Mesendoderm (in vitro differentiated cells): Measurements from ENCODE around the gene CCRL2.
"Not testable (repeated sequence)": the region's sequence is repeated elsewhere in the genome, so short reads cannot be mapped to it uniquely, and the experiment has no call there.

Experiments used
- DNase-seq: peaks from one replicate; pipeline ENCODE4 v3.0.0; 2013
- H2AK5ac ChIP-seq: 2 replicates; pipeline ENCODE4 v1.6.1; 2013; ENCODE audit warnings: low read length, inconsistent platforms
- H2BK120ac ChIP-seq: 2 replicates; pipeline ENCODE4 v1.6.1; 2013; ENCODE audit warnings: low read depth, mild to moderate bottlenecking, low read length, moderate library complexity, mixed read lengths
- H2BK15ac ChIP-seq: replicated peaks from 2 replicates; pipeline ENCODE4 v1.6.1; 2013; ENCODE audit warnings: low read depth, mild to moderate bottlenecking, moderate library complexity
- H2BK5ac ChIP-seq: 2 replicates; pipeline ENCODE4 v1.6.1; 2013; ENCODE audit warnings: low read length, inconsistent platforms
- H3K18ac ChIP-seq: 2 replicates; pipeline ENCODE4 v1.6.1; 2013; ENCODE audit warnings: mild to moderate bottlenecking, low read length, mixed read lengths
- H3K23ac ChIP-seq: one replicate; pipeline ENCODE4 v1.6.1; 2013; ENCODE audit warnings: low read length
- H3K27ac ChIP-seq: 2 replicates; pipeline ENCODE4 v1.5.1; 2013; ENCODE audit warnings: low read depth, mild to moderate bottlenecking, inconsistent platforms, low read length, moderate library complexity
- H3K27me3 ChIP-seq: 2 replicates; pipeline ENCODE4 v1.6.1; 2013; ENCODE audit warnings: low read length, control low read depth, mild to moderate bottlenecking, inconsistent platforms; ENCODE audit not compliant: insufficient read depth, poor library complexity
- H3K36me3 ChIP-seq: 2 replicates; pipeline ENCODE4 v1.6.1; 2013; ENCODE audit warnings: low read length, inconsistent platforms; ENCODE audit not compliant: control insufficient read depth, insufficient read depth
- H3K4ac ChIP-seq: one replicate; pipeline ENCODE4 v1.6.1; 2013; ENCODE audit warnings: low read depth, mild to moderate bottlenecking, low read length, moderate library complexity
- H3K4me1 ChIP-seq: 2 replicates; pipeline ENCODE4 v1.6.1; 2013; ENCODE audit warnings: low read depth, low read length, inconsistent platforms; ENCODE audit not compliant: control insufficient read depth
- H3K4me2 ChIP-seq: 2 replicates; pipeline ENCODE4 v1.6.1; 2013; ENCODE audit warnings: low read length
- H3K4me3 ChIP-seq: 2 replicates; pipeline ENCODE4 v1.5.1; 2013; ENCODE audit warnings: mild to moderate bottlenecking, low read length
- H3K56ac ChIP-seq: one replicate; pipeline ENCODE4 v1.6.1; 2013; ENCODE audit warnings: low read length
- H3K79me1 ChIP-seq: 2 replicates; pipeline ENCODE4 v1.6.1; 2013; ENCODE audit warnings: low read length, inconsistent platforms
- H3K79me2 ChIP-seq: 2 replicates; pipeline ENCODE4 v1.6.1; 2013; ENCODE audit warnings: mild to moderate bottlenecking, low read length; ENCODE audit not compliant: control insufficient read depth, insufficient read depth
- H3K9ac ChIP-seq: 2 replicates; pipeline ENCODE4 v1.6.1; 2013; ENCODE audit warnings: low read length, inconsistent platforms
- H4K5ac ChIP-seq: one replicate; pipeline ENCODE4 v1.6.1; 2013; ENCODE audit warnings: low read length
- H4K8ac ChIP-seq: one replicate; pipeline ENCODE4 v1.6.1; 2013; ENCODE audit warnings: low read depth, mild to moderate bottlenecking, control low read depth, low read length, moderate library complexity
- WGBS: extraction: QIAGEN DNeasy Blood & Tissue Kit; methylation state at CpG from one replicate; pipeline ENCODE4 v1.1.7; 2013; ENCODE audit warnings: low lambda C conversion rate, missing lambda C conversion rate; ENCODE audit not compliant: insufficient coverage; ENCODE audit errors: extremely low coverage; 5-methylcytosine and 5-hydroxymethylcytosine counted together

Gene CCRL2

DNA sequence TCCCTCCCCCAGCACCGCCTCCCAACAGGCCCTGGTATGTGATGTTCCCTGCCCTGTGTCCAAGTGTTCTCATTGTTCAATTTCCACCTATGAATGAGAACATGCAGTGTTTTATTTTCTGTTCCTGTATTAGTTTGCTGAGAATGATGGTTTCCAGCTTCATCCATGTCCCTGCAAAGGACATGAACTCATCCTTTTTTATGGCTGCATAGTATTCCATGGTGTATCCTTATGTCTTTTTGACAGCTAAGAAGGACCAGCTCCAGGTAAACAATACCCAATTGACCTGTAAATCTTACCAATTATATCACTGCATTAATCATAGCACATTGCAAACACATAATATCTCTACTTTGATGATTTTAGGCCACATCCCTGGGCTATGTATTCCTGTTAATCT lies 23.8 kb downstream of the CCRL2 start:
- H3K79me1 ChIP-seq, H3K27me3 ChIP-seq, H3K4ac ChIP-seq, H3K4me2 ChIP-seq, H3K79me2 ChIP-seq, H3K4me3 ChIP-seq, H3K27ac ChIP-seq, H3K23ac ChIP-seq, H2BK15ac ChIP-seq, H4K5ac ChIP-seq, H3K56ac ChIP-seq, H3K4me1 ChIP-seq, H2BK5ac ChIP-seq, H3K36me3 ChIP-seq, H2BK120ac ChIP-seq, H4K8ac ChIP-seq, DNase-seq, H3K18ac ChIP-seq, H2AK5ac ChIP-seq, H3K9ac ChIP-seq: not testable (repeated sequence)
- no CpG with 5 or more reads among the region's 1 CpG for WGBS

DNA sequence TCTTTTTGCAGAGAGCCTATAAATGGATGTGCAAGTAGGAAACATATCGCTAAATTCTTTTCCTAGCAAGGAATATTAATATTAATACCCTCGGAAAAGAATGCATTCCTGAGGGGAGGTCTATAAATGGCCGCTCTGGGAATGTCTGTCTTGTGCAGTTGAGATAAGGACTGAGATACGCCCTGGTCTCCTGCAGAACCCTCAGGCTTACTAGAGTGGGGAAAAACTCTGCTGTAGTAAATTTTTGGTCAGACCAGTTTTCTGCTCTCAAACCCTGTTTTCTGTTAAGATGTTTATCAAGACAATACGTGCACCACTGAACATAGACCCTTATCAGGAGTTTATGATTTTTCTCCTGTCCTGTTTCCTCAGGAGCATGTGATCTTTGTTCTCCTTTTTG lies 24.8 kb downstream of the CCRL2 start:
- H3K27ac ChIP-seq, H4K8ac ChIP-seq, H3K4me2 ChIP-seq, H3K23ac ChIP-seq, H3K18ac ChIP-seq, H3K4me1 ChIP-seq, H2BK5ac ChIP-seq, H3K36me3 ChIP-seq, H3K27me3 ChIP-seq, H2AK5ac ChIP-seq, H3K56ac ChIP-seq, H3K4me3 ChIP-seq, H3K9ac ChIP-seq, DNase-seq, H3K4ac ChIP-seq, H4K5ac ChIP-seq, H2BK120ac ChIP-seq, H3K79me2 ChIP-seq, H2BK15ac ChIP-seq, H3K79me1 ChIP-seq: not testable (repeated sequence)
- no CpG with 5 or more reads among the region's 5 CpGs for WGBS

DNA sequence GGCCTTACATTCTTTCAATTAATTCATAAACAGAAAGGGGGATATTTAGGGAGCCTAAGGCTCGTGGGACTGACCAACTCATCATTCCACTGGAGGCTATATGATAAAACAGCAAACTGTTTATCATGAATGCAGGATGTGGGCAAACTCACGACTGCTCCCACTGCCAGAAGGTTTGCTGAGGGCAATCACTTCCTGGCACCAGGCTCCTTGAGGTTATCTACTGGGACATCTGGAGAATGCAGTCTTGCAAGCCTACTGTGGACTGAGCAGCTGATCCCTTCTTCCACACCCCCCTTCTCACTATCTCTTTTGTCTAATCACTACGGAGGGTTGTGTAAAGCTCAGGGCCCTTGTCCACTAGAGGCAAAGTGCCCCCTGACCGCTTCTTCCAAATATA lies 26.1 kb downstream of the CCRL2 start:
- H3K23ac ChIP-seq, H2BK15ac ChIP-seq, H3K79me2 ChIP-seq, H2AK5ac ChIP-seq, H3K4me1 ChIP-seq, H3K4me3 ChIP-seq, H3K4ac ChIP-seq, H3K18ac ChIP-seq, H2BK120ac ChIP-seq, H2BK5ac ChIP-seq, H3K4me2 ChIP-seq, H3K79me1 ChIP-seq, DNase-seq, H3K27me3 ChIP-seq, H3K27ac ChIP-seq, H3K36me3 ChIP-seq, H3K56ac ChIP-seq, H4K5ac ChIP-seq, H4K8ac ChIP-seq, H3K9ac ChIP-seq: not testable (repeated sequence)
- WGBS: no CpG with 5 or more reads among the region's 4 CpGs

DNA sequence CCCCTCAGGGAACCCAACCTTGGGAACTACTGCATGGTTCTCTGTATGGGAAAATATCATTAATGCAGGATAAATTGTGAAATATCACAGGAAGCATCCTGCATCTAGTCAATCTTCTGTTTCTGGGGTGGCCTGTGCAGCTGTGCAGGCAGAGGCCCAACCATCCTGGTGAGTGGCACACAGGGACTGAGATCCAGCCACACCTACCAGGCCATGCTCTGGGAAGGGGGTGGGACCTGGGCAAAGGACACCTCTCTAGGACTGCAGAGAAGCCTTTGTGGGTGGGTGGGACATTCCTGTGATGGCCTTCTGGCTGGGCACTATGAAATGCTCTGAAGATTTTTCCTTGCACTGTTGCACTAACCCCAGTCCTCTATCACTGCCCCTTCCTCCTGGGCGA lies 26.8 kb downstream of the CCRL2 start:
- H2BK120ac ChIP-seq: no peak overlapping the region
- H2AK5ac ChIP-seq: no peak overlapping the region
- H3K36me3 ChIP-seq: no peaks in the 10 kb centered on the region
- H2BK15ac ChIP-seq: no peak overlapping the region
- H3K79me1 ChIP-seq: no peaks in the 10 kb centered on the region
- H3K4ac ChIP-seq: no peak overlapping the region
- no peak overlapping the region for H2BK5ac ChIP-seq
- no CpG with 5 or more reads among the region's 1 CpG for WGBS
- H3K27me3 ChIP-seq: no peaks in the 10 kb centered on the region
- H3K23ac ChIP-seq: no peak overlapping the region
- no peak overlapping the region for H3K4me3 ChIP-seq
- no peak overlapping the region for H3K9ac ChIP-seq
- H4K8ac ChIP-seq: no peak overlapping the region
- DNase-seq: no peak
- no peak overlapping the region for H4K5ac ChIP-seq
- H3K56ac ChIP-seq: no peak overlapping the region
- H3K18ac ChIP-seq: no peak overlapping the region
- H3K4me2 ChIP-seq: no peak overlapping the region
- H3K27ac ChIP-seq: no peak overlapping the region
- no peaks in the 10 kb centered on the region for H3K79me2 ChIP-seq
- no peaks in the 10 kb centered on the region for H3K4me1 ChIP-seq

- H2AK5ac ChIP-seq: no peak overlapping the region
- H4K5ac ChIP-seq: no peak overlapping the region
- no peaks in the 10 kb centered on the region for H3K79me1 ChIP-seq
- H3K27ac ChIP-seq: no peak overlapping the region
- H3K4me3 ChIP-seq: no peak overlapping the region
- H3K4me1 ChIP-seq: no peaks in the 10 kb centered on the region
- no peaks in the 10 kb centered on the region for H3K36me3 ChIP-seq
- WGBS: no CpG with 5 or more reads among the region's 3 CpGs
- H4K8ac ChIP-seq: no peak overlapping the region
- no peaks in the 10 kb centered on the region for H3K79me2 ChIP-seq
- H3K4me2 ChIP-seq: no peak overlapping the region
- no peak overlapping the region for H3K18ac ChIP-seq
- no peak overlapping the region for H3K9ac ChIP-seq
- no peaks in the 10 kb centered on the region for H3K27me3 ChIP-seq
- H3K23ac ChIP-seq: no peak overlapping the region
- H2BK120ac ChIP-seq: no peak overlapping the region
- H3K4ac ChIP-seq: no peak overlapping the region
- H2BK15ac ChIP-seq: no peak overlapping the region
- no peak overlapping the region for H3K56ac ChIP-seq
- no peak overlapping the region for H2BK5ac ChIP-seq
- DNase-seq: no peak
Observed at GRCh38 chr3:46435081-46435726, 28.1 kb downstream of the CCRL2 start.

DNA sequence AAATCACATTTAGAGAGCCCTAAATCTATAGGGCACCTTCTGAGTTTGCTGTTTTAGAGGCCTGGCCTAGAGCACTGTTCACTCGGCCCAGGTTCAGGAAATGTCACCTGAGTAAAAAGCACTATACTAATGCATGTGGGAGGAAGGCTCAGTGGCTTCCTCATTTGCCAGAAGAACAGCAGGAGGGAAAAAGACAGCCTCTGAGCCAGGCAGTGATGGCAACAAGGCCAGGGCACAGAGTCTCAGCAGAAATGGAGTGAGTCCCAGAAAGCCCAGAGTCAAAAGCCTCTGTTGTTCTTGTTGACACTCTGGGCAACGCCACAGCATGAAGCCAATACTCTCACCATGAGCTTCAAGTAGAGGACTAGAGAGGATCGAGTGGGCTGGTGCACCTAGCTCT lies 31.8 kb downstream of the CCRL2 start:
- H3K18ac ChIP-seq: no peak overlapping the region
- no peak for DNase-seq
- H3K4me3 ChIP-seq: no peak overlapping the region
- H3K9ac ChIP-seq: no peak overlapping the region
- H3K4me2 ChIP-seq: no peak overlapping the region
- no peak overlapping the region for H2BK15ac ChIP-seq
- no CpG with 5 or more reads among the region's 3 CpGs for WGBS
- H3K27ac ChIP-seq: no peak overlapping the region
- H3K36me3 ChIP-seq: no peaks in the 10 kb centered on the region
- no peak overlapping the region for H4K5ac ChIP-seq
- H2BK120ac ChIP-seq: no peak overlapping the region
- H2AK5ac ChIP-seq: no peak overlapping the region
- no peak overlapping the region for H3K4ac ChIP-seq
- H3K23ac ChIP-seq: no peak overlapping the region
- no peaks in the 10 kb centered on the region for H3K79me1 ChIP-seq
- no peak overlapping the region for H2BK5ac ChIP-seq
- H3K4me1 ChIP-seq: no peaks in the 10 kb centered on the region
- H3K27me3 ChIP-seq: no peaks in the 10 kb centered on the region
- H4K8ac ChIP-seq: no peak overlapping the region
- no peak overlapping the region for H3K56ac ChIP-seq
- H3K79me2 ChIP-seq: no peaks in the 10 kb centered on the region
